Endothelial cell of umbilical vein (primary cell): ENCODE measurements around the gene CDH23. TPM values are rescaled to one million over a fixed set of nuclear protein-coding genes. Genes with fewer than 3 reads are reported as not detected.

Experiments
- BruUV-seq: library from RNA; stranded (reverse); fragments of 400-500 nt; replicated peaks from 2 replicates; lab custom pipeline; 2021; lab: Mats Ljungman, UMichigan
- CTCF ChIA-PET: fragments of 300-600, 350-600 bp; sonication (Branson Sonifier 250); formaldehyde crosslinking; loops from one replicate; lab custom pipeline; 2021; ENCODE audit warnings: antibody characterized with exemption, inconsistent platforms; lab: Charles Lee
- POLR2A ChIA-PET: fragments of 300-600, 350-600 bp; sonication (Branson Sonifier 250); formaldehyde crosslinking; loops from one replicate; lab custom pipeline; 2021; ENCODE audit warnings: antibody characterized with exemption, inconsistent platforms; lab: Charles Lee
- DNase-seq: peaks from one replicate; pipeline ENCODE4 v3.0.0-alpha.2; 2011; ENCODE audit warnings: low read depth, low spot score
- FAIRE-seq: peaks from 2 replicates; lab custom pipeline; 2011; peaks lifted over from hg19 to GRCh38; lab: Jason Lieb, UNC
- H2AFZ ChIP-seq: 2 replicates; pipeline ENCODE4 v1.6.0; 2012; ENCODE audit warnings: low read depth, low read length, control low read depth, inconsistent platforms
- H3K27ac ChIP-seq: 2 replicates; pipeline ENCODE4 v1.5.1; 2011; ENCODE audit warnings: low read depth, mild to moderate bottlenecking, control low read depth, low read length, moderate library complexity; ENCODE audit not compliant: insufficient read depth
- H3K27me3 ChIP-seq, 2 experiments: 2 replicates each; pipeline versions ENCODE4 v1.6.0 to v1.6.1; 2011; ENCODE audit warnings: low read length in 2 of 2, mixed read lengths in 1 of 2; ENCODE audit not compliant: control insufficient read depth in 2 of 2, insufficient read depth in 2 of 2
- H3K36me3 ChIP-seq, 2 experiments: 2 replicates in 1 of 2; 3 replicates in 1 of 2; pipeline ENCODE4 v1.5.1; 2011; ENCODE audit warnings: low read length in 2 of 2, mild to moderate bottlenecking in 1 of 2, moderate library complexity in 1 of 2; ENCODE audit not compliant: control insufficient read depth in 2 of 2, insufficient read depth in 2 of 2; ENCODE audit errors: extremely low read depth in 1 of 2
- H3K4me1 ChIP-seq: 3 replicates; pipeline ENCODE4 v1.5.1; 2011; ENCODE audit warnings: mild to moderate bottlenecking, low read length; ENCODE audit not compliant: control insufficient read depth, insufficient read depth; ENCODE audit errors: extremely low read depth
- H3K4me2 ChIP-seq: 2 replicates; pipeline ENCODE4 v1.6.1; 2011; ENCODE audit warnings: low read length, control low read depth, mixed read lengths; ENCODE audit not compliant: insufficient read depth
- H3K4me3 ChIP-seq, 3 experiments: fragments of 200-600 bp in 1 of 3; sonication (generic), shearing (Covaris generic) in 1 of 3; replicated peaks in 1 of 3; 2 replicates each; pipeline ENCODE4 v1.5.1; 2011 to 2016; ENCODE audit warnings: control low read depth in 3 of 3, low read length in 3 of 3, mild to moderate bottlenecking in 2 of 3, inconsistent platforms in 1 of 3, low read depth in 1 of 3, moderate library complexity in 1 of 3; ENCODE audit not compliant: insufficient read depth in 1 of 3
- H3K79me2 ChIP-seq: 2 replicates; pipeline ENCODE4 v1.6.0; 2012; ENCODE audit warnings: low read length, inconsistent platforms; ENCODE audit not compliant: control insufficient read depth, insufficient read depth
- H3K9ac ChIP-seq: replicated peaks from 2 replicates; pipeline ENCODE3; 2011; ENCODE audit warnings: low read length, control low read depth; ENCODE audit not compliant: insufficient read depth; ENCODE audit errors: extremely low read depth
- H3K9me1 ChIP-seq: replicated peaks from 3 replicates; pipeline ENCODE4 v1.6.0; 2011; ENCODE audit warnings: mild to moderate bottlenecking, low read length; ENCODE audit not compliant: control insufficient read depth, insufficient read depth; ENCODE audit errors: extremely low read depth
- H3K9me3 ChIP-seq: replicated peaks from 2 replicates; pipeline ENCODE4 v1.5.1; 2012; ENCODE audit warnings: low read length, inconsistent platforms; ENCODE audit not compliant: control insufficient read depth, insufficient read depth
- H4K20me1 ChIP-seq: replicated peaks from 2 replicates; pipeline ENCODE3; 2011; ENCODE audit warnings: mild to moderate bottlenecking, low read length; ENCODE audit not compliant: control insufficient read depth, insufficient read depth; ENCODE audit errors: extremely low read depth
- CTCF ChIP-seq, 2 donors: IDR thresholded peaks; 1 replicate in 1 of 2; 2 replicates in 1 of 2; pipeline ENCODE4 v1.5.1; 2011; ENCODE audit warnings: low read length in 2 of 2, mild to moderate bottlenecking in 2 of 2, moderate library complexity in 2 of 2, control low read depth in 1 of 2, inconsistent platforms in 1 of 2, low read depth in 1 of 2; ENCODE audit not compliant: insufficient read depth in 1 of 2; ENCODE audit errors: extremely low read depth in 1 of 2
- EZH2 ChIP-seq: IDR thresholded peaks from 2 replicates; pipeline ENCODE4 v1.6.1; 2012; ENCODE audit warnings: borderline replicate concordance, low read depth, mild to moderate bottlenecking, moderate library complexity, low read length, inconsistent platforms; ENCODE audit not compliant: severe bottlenecking
- FOS ChIP-seq: IDR thresholded peaks from 2 replicates; pipeline ENCODE4 v1.6.1; 2011; ENCODE audit warnings: mild to moderate bottlenecking, low read length, moderate library complexity, borderline replicate concordance; ENCODE audit not compliant: insufficient read depth
- GATA2 ChIP-seq: IDR thresholded peaks from 2 replicates; pipeline ENCODE4 v1.7.0; 2011; ENCODE audit warnings: low read depth, mild to moderate bottlenecking, moderate library complexity, mixed read lengths, low read length; ENCODE audit not compliant: insufficient read length, insufficient read depth
- JUN ChIP-seq: IDR thresholded peaks from 2 replicates; pipeline ENCODE4 v1.6.1; 2011; ENCODE audit warnings: borderline replicate concordance, low read depth; ENCODE audit not compliant: insufficient read length, insufficient read depth
- MAX ChIP-seq: IDR thresholded peaks from 2 replicates; pipeline ENCODE4 v1.6.1; 2011; ENCODE audit not compliant: insufficient read depth, insufficient read length
- MYC ChIP-seq: IDR thresholded peaks from one replicate; pipeline ENCODE4 v1.6.1; 2011; ENCODE audit warnings: mild to moderate bottlenecking, low read depth, low read length
- POLR2A ChIP-seq: IDR thresholded peaks from 2 replicates; pipeline ENCODE4 v1.6.1; 2012; ENCODE audit warnings: low read depth, mild to moderate bottlenecking, control low read depth, low read length
- POLR2AphosphoS5 ChIP-seq: IDR thresholded peaks from 2 replicates; pipeline ENCODE4 v1.6.1; 2012; ENCODE audit warnings: low read depth, mild to moderate bottlenecking, control low read depth, low read length, moderate library complexity; ENCODE audit not compliant: insufficient read depth
- dilution Hi-C: fragments of 300-500 bp; cut with MboI; formaldehyde crosslinking; loops from one replicate; pipeline ENCODE4 v1.15.0; 2019; ENCODE audit warnings: low sequenced_read_pairs; ENCODE audit not compliant: extremely low pct_ligation_motif_present
- intact Hi-C: fragments of 100-400 bp; cut with micrococcal nuclease; formaldehyde crosslinking; loops from one replicate; pipeline ENCODE4 v1.10.0; 2022
- polyA plus RNA-seq, 4 experiments: library from polyadenylated mRNA; depleted of rRNA in 3 of 4; stranded (reverse) in 3 of 4; unstranded in 1 of 4; fragments of >200 nt; gene quantifications; 2 replicates each; pipeline versions ENCODE4 v1.2.1 to v1.2.3, GENCODE V29; 2011 to 2012; ENCODE audit warnings: missing spikeins in 1 of 4
- total RNA-seq: library from RNA; stranded (reverse); gene quantifications from 2 replicates; pipeline ENCODE4 v1.2.3, GENCODE V29; 2021

CDH23 gene
- total and polyA plus RNA-seq, 2 donors (not counting 3 experiments of a cell fraction or from before 2014, with no cell fraction given) = not detected

- CTCF ChIA-PET = interaction anchor here (1.1 to 2.3 kb wide), 2 partner anchors 30 to 347 kb away, joined by 4 to 11 read pairs; partner anchors contain the start of gene SLC29A3
- no peak for DNase-seq
- intact Hi-C loops = no loop called here
- no TSS peak for BruUV-seq
- Histone ChIP-seq H3K27me3 (no peaks in the 10 kb centered on the region), H3K79me2 (no peaks in the 10 kb centered on the region), H3K9ac (no peak overlapping the region), H3K4me3 (no peak overlapping the region), H3K36me3 (no peaks in the 10 kb centered on the region), H3K4me2 (no peak overlapping the region), H3K9me3 (no peaks in the 10 kb centered on the region), H3K27ac (no peak overlapping the region), H3K9me1 (no peaks in the 10 kb centered on the region), H4K20me1 (no peaks in the 10 kb centered on the region), H3K4me1 (peaks cover 2% of the 10 kb centered on the region), H2AFZ (no peak overlapping the region)
- dilution Hi-C loops = no loop called here
- TF ChIP-seq FOS = no peak
- no peak for TF ChIP-seq POLR2AphosphoS5
- TF ChIP-seq JUN = no peak
- POLR2A ChIA-PET = no interaction called here
- no peak for FAIRE-seq
These were observed 47.3 kb upstream of the CDH23 start for GRCh38 chr10:71349406-71349805.

GRCh38 chr10:71351087-71351486, 45.6 kb upstream of the CDH23 start:
- BruUV-seq = no TSS peak
- H3K9me1 ChIP-seq = no peaks in the 10 kb centered on the region

More at GRCh38 chr10:71351087-71351486, 45.6 kb upstream of the CDH23 start:
- FAIRE-seq (no peak), DNase-seq (no peak)
- H3K27ac ChIP-seq = no peak overlapping the region
- H2AFZ ChIP-seq = no peak overlapping the region
- H4K20me1 ChIP-seq = no peaks in the 10 kb centered on the region
- no peaks in the 10 kb centered on the region for H3K27me3 ChIP-seq
- no peak overlapping the region for H3K4me3 ChIP-seq
- H3K4me2 ChIP-seq = no peak overlapping the region
- CTCF ChIA-PET = interaction anchor here (1.3 to 1.5 kb wide), 2 partner anchors 13 to 35 kb away, joined by 3 to 4 read pairs; no protein-coding TSS in a partner anchor
- intact Hi-C loops = no loop called here
- no peaks in the 10 kb centered on the region for H3K79me2 ChIP-seq
- dilution Hi-C loops = no loop called here
- TF ChIP-seq POLR2A (no peak), GATA2 (no peak), FOS (no peak), MYC (no peak), JUN (no peak), EZH2 (no peak), POLR2AphosphoS5 (no peak), MAX (no peak), CTCF (IDR thresholded peaks at IDR 0.05; ENCODE audit: extremely low read depth in 1 of 2, insufficient read depth in 1 of 2, low read depth in 1 of 2, low read length in 2 of 2) (no peak)
- H3K9ac ChIP-seq = no peak overlapping the region
- peaks cover 13% of the 10 kb centered on the region for H3K4me1 ChIP-seq
- H3K36me3 ChIP-seq = no peaks in the 10 kb centered on the region
- POLR2A ChIA-PET = no interaction called here
- H3K9me3 ChIP-seq = no peaks in the 10 kb centered on the region
